ENCODE measurements around the gene HOXA10.

HOXA10 gene

GRCh38 chr7:27131390-27131819, 42.7 kb downstream of the HOXA10 start:
- Histone ChIP-seq H3K4me3 (ENCODE audit: low read depth in 1 of 2, low read length in 2 of 2) (no peak overlapping the region), H3K4me1 (ENCODE audit: insufficient read depth, low read length) (no peaks in the 10 kb centered on the region), H4K20me1 (ENCODE audit: insufficient read depth, low read length) (no peaks in the 10 kb centered on the region), H3K36me3 (ENCODE audit: insufficient read depth, low read length) (no peaks in the 10 kb centered on the region), H3K27ac (ENCODE audit: low read length) (no peak overlapping the region), H3K9ac (ENCODE audit: low read depth, low read length) (no peak overlapping the region), H3K9me3 (ENCODE audit: insufficient read depth, low read length, severe bottlenecking) (no peaks in the 10 kb centered on the region), H3K79me2 (ENCODE audit: insufficient read depth, low read length) (no peaks in the 10 kb centered on the region), H3K27me3 (ENCODE audit: insufficient read depth, low read length, poor library complexity) (no peaks in the 10 kb centered on the region), H2AFZ (ENCODE audit: low read depth, low read length) (no peak overlapping the region), H3K4me2 (ENCODE audit: insufficient read depth, low read length) (no peak overlapping the region)
- TF ChIP-seq EZH2 (IDR thresholded peaks at IDR 0.05; ENCODE audit: borderline replicate concordance, low read depth, low read length, severe bottlenecking) (no peak), CTCF (IDR thresholded peaks at IDR 0.05; ENCODE audit: borderline replicate concordance, extremely low read depth, low read length, poor library complexity, severe bottlenecking) (no peak)
- no peak for ATAC-seq (ENCODE audit: insufficient read depth, low read depth)
- DNase-seq, result no peak

GRCh38 chr7:27130540-27131389, 43.4 kb downstream of the HOXA10 start, which contains the start of gene HOXA4:
HOXA4 (minus strand) TSS chr7:27130757; CDS start chr7:27130733, 24 bp downstream.
- H3K36me3 ChIP-seq (ENCODE audit: insufficient read depth, low read length), result no peaks in the 10 kb centered on the region
- H3K27me3 ChIP-seq (ENCODE audit: insufficient read depth, low read length, poor library complexity), result no peaks in the 10 kb centered on the region
- no peaks in the 10 kb centered on the region for H3K4me1 ChIP-seq (ENCODE audit: insufficient read depth, low read length)
- no peak within 1 kb of the TSS for H3K4me3 ChIP-seq (ENCODE audit: low read depth in 1 of 2, low read length in 2 of 2)
- H3K9ac ChIP-seq (ENCODE audit: low read depth, low read length), result no peak within 1 kb of the TSS
- H3K79me2 ChIP-seq (ENCODE audit: insufficient read depth, low read length), result no peaks in the 10 kb centered on the region
- H3K27ac ChIP-seq (ENCODE audit: low read length), result no peak within 1 kb of the TSS
- no peaks in the 10 kb centered on the region for H3K9me3 ChIP-seq (ENCODE audit: insufficient read depth, low read length, severe bottlenecking)
- DNase-seq, result no peak
- TF ChIP-seq CTCF (IDR thresholded peaks at IDR 0.05; ENCODE audit: borderline replicate concordance, extremely low read depth, low read length, poor library complexity, severe bottlenecking) (no peak), EZH2 (IDR thresholded peaks at IDR 0.05; ENCODE audit: borderline replicate concordance, low read depth, low read length, severe bottlenecking) (no peak)
- no peak within 1 kb of the TSS for H2AFZ ChIP-seq (ENCODE audit: low read depth, low read length)
- H3K4me2 ChIP-seq (ENCODE audit: insufficient read depth, low read length), result no peak within 1 kb of the TSS
- no peaks in the 10 kb centered on the region for H4K20me1 ChIP-seq (ENCODE audit: insufficient read depth, low read length)
- ATAC-seq (ENCODE audit: insufficient read depth, low read depth), result no peak

DNA sequence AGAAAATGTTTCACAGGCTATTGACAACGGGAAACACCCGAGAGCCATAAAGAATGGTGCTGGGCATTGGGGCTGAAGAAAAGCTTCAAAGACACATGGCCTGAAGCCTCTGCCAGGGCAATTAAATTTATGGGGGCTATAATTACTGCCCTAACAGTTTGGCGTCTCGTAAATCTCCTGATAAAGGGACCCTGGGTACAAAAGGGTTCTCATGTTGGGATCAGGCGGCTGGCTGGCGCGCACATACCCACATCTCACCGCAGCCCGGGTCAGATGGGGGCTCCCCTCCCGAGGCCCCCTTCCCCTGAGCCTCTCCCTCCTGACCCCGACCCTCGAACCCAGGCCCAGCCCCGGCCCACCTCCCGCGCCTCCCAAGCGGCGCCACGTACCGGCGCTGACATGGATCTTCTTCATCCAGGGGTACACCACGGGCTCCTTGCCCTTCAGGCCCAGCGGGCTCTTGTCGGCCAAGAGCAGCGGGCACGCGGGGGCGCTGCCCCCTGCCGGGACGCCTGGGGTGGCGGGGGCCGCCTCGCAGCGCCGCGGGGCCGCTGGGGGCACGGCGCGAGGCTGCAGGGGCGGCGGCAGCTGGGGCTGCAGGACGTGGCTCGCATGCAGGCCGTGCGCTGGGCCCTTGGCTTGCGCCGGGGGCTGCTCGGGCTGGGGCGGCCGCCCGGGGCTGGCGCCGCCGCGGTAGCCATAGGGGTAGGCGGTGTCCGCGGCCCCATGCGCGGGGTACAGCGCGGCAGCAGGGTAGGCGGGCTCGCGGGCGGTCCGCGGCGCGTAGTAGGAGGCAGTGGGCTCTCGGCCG, 44.2 kb downstream of the HOXA10 start:
- no peak overlapping the region for H3K27ac ChIP-seq (ENCODE audit: low read length)
- no peak overlapping the region for H3K4me3 ChIP-seq (ENCODE audit: low read depth in 1 of 2, low read length in 2 of 2)
- no peak for ATAC-seq (ENCODE audit: insufficient read depth, low read depth)

More for the DNA sequence above, 44.2 kb downstream of the HOXA10 start:
- no peaks in the 10 kb centered on the region for H3K9me3 ChIP-seq (ENCODE audit: insufficient read depth, low read length, severe bottlenecking)
- no peak overlapping the region for H2AFZ ChIP-seq (ENCODE audit: low read depth, low read length)
- H3K79me2 ChIP-seq (ENCODE audit: insufficient read depth, low read length), result no peaks in the 10 kb centered on the region
- H3K4me2 ChIP-seq (ENCODE audit: insufficient read depth, low read length), result no peak overlapping the region
- H3K36me3 ChIP-seq (ENCODE audit: insufficient read depth, low read length), result no peaks in the 10 kb centered on the region
- no peak overlapping the region for H3K9ac ChIP-seq (ENCODE audit: low read depth, low read length)
- H3K4me1 ChIP-seq (ENCODE audit: insufficient read depth, low read length), result no peaks in the 10 kb centered on the region
- H4K20me1 ChIP-seq (ENCODE audit: insufficient read depth, low read length), result no peaks in the 10 kb centered on the region
- H3K27me3 ChIP-seq (ENCODE audit: insufficient read depth, low read length, poor library complexity), result no peaks in the 10 kb centered on the region
- no peak for DNase-seq
- TF ChIP-seq CTCF (IDR thresholded peaks at IDR 0.05; ENCODE audit: borderline replicate concordance, extremely low read depth, low read length, poor library complexity, severe bottlenecking), result no peak
- no peak for TF ChIP-seq EZH2 (IDR thresholded peaks at IDR 0.05; ENCODE audit: borderline replicate concordance, low read depth, low read length, severe bottlenecking)
